ENCODE data around the gene NFATC2. TPM values are rescaled to one million over a fixed set of nuclear protein-coding genes. Genes with fewer than 3 reads are reported as not detected.

NFATC2 gene
- total RNA-seq, 1 experiment from 2014 or later: 5.0 TPM

DNA sequence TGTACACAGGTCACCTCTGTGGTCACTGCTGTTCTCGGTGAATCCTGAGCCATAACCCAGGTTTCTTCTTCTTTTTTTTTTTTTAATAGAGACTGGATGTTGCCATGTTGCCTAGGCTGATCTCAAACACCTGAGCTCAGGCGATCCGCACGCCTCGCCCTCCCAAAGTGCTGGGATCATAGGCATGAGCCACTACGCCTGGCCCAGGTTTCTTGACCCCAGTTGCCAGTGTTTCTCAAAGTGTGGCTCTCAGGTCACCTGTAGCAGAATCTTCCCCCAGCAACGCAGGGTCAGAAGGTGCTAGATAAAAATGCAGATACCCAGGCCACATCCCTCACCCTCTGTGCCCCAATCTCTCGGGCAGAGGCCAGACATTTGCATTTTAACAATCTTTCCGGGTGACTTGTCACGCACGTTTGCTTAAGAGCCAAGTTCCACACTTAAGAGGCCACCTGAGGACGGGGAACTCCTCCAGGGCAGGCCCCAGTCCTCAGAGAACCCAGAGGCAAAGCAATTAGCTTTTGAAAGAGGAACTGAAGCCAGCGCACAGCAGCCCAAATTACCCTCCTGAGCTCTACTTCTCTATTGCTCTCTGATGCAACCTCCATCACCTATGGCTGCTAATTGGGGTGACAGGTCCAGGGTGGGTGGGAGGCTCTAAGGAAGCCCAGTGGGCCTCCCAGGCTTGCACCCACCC is 81.8 kb downstream of the NFATC2 start:
- no peak overlapping the region for H3K4me3 ChIP-seq (replicated peaks in 1 of 2; ENCODE audit: low read depth in 1 of 2, low read length in 2 of 2)
- no peak for DNase-seq (ENCODE audit: low read depth, low spot score)
- ChIA-PET POLR2A (no interaction called here), CTCF (no interaction called here), RAD21 (ENCODE audit: low non-redundant PET in 1 of 2, low total read pairs in 2 of 2, uncharacterized antibody in 2 of 2, unreplicated experiment in 2 of 2) (no interaction called here)
- H3K36me3 ChIP-seq (ENCODE audit: control insufficient read depth in 1 of 2, insufficient read depth in 2 of 2, low read length in 2 of 2): no peaks in the 10 kb centered on the region
- H3K79me2 ChIP-seq (ENCODE audit: insufficient read depth, low read length): no peaks in the 10 kb centered on the region
- no peak overlapping the region for H3K9ac ChIP-seq (ENCODE audit: low read length)
- peaks cover 18 to 23% of the 10 kb centered on the region in 2 experiments for H3K4me1 ChIP-seq (ENCODE audit: control insufficient read depth in 1 of 2, insufficient read depth in 2 of 2, low read length in 2 of 2)
- no peak overlapping the region for H2AFZ ChIP-seq (ENCODE audit: low read depth, low read length, poor library complexity, severe bottlenecking)
- H3K9me3 ChIP-seq (ENCODE audit: control insufficient read depth in 1 of 2, insufficient read depth in 1 of 2, low read depth in 1 of 2, low read length in 2 of 2): no peaks in the 10 kb centered on the region
- no TSS peak for BruUV-seq (replicated peaks)
- ATAC-seq: no peak
- H3K27ac ChIP-seq (ENCODE audit: low read depth, low read length): no peak overlapping the region
- no peak overlapping the region for H3K4me2 ChIP-seq (ENCODE audit: low read length)
- H3K9me2 ChIP-seq (ENCODE audit: insufficient read depth): no peaks in the 10 kb centered on the region
- intact Hi-C loops (cut with micrococcal nuclease): no loop called here
- TF ChIP-seq ZNF274 (IDR thresholded peaks at IDR 0.05; ENCODE audit: low read depth, low read length): no peak
- TF ChIP-seq POLR2AphosphoS5 (IDR thresholded peaks at IDR 0.05; ENCODE audit: low read depth, low read length): no peak
- TF ChIP-seq CBX3 (IDR thresholded peaks at IDR 0.05; ENCODE audit: low read depth): no peak
- TF ChIP-seq CEBPB (IDR thresholded peaks at IDR 0.05; ENCODE audit: low read depth): no peak
- no peak for TF ChIP-seq YY1 (IDR thresholded peaks at IDR 0.05; ENCODE audit: extremely low read depth, insufficient replicate concordance, low read depth, low read length)
- TF ChIP-seq SP1 (IDR thresholded peaks at IDR 0.05; ENCODE audit: low read depth): no peak
- TF ChIP-seq, protein P1, sequence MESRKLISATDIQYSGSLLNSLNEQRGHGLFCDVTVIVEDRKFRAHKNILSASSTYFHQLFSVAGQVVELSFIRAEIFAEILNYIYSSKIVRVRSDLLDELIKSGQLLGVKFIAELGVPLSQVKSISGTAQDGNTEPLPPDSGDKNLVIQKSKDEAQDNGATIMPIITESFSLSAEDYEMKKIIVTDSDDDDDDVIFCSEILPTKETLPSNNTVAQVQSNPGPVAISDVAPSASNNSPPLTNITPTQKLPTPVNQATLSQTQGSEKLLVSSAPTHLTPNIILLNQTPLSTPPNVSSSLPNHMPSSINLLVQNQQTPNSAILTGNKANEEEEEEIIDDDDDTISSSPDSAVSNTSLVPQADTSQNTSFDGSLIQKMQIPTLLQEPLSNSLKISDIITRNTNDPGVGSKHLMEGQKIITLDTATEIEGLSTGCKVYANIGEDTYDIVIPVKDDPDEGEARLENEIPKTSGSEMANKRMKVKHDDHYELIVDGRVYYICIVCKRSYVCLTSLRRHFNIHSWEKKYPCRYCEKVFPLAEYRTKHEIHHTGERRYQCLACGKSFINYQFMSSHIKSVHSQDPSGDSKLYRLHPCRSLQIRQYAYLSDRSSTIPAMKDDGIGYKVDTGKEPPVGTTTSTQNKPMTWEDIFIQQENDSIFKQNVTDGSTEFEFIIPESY (IDR thresholded peaks at IDR 0.05; ENCODE audit: extremely low read depth, insufficient replicate concordance, low read length): no peak
- H4K20me1 ChIP-seq (ENCODE audit: insufficient read depth): no peaks in the 10 kb centered on the region
- no peaks in the 10 kb centered on the region for H3K27me3 ChIP-seq (ENCODE audit: insufficient read depth, low read length)

DNA sequence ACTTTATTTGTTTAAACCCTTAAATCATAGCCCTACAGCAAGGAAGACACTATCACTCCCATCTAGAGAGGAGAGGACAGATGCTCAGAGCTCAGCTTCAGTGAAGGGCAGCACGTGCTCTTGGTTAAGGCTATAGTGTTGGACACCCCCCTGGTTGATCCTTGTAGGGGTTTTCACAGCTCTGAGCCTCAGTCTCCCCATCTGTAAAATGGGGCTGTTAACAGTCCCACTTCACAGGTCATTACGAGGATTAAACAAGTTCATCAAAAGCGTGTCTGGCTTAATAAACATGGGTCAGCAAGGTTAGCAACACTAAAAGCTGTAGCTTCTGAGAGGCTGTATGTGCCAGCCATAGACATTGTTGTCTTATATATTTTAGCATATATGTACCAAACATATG is 82.4 kb downstream of the NFATC2 start:
- Histone ChIP-seq H3K4me2 (ENCODE audit: low read length) (no peak overlapping the region), H3K36me3 (ENCODE audit: control insufficient read depth in 1 of 2, insufficient read depth in 2 of 2, low read length in 2 of 2) (no peaks in the 10 kb centered on the region), H3K9me3 (ENCODE audit: control insufficient read depth in 1 of 2, insufficient read depth in 1 of 2, low read depth in 1 of 2, low read length in 2 of 2) (no peaks in the 10 kb centered on the region), H3K27me3 (ENCODE audit: insufficient read depth, low read length) (no peaks in the 10 kb centered on the region), H3K27ac (ENCODE audit: low read depth, low read length) (no peak overlapping the region), H3K4me3 (replicated peaks in 1 of 2; ENCODE audit: low read depth in 1 of 2, low read length in 2 of 2) (no peak overlapping the region), H3K9me2 (ENCODE audit: insufficient read depth) (no peaks in the 10 kb centered on the region), H4K20me1 (ENCODE audit: insufficient read depth) (no peaks in the 10 kb centered on the region), H3K4me1 (ENCODE audit: control insufficient read depth in 1 of 2, insufficient read depth in 2 of 2, low read length in 2 of 2) (peaks cover 18 to 23% of the 10 kb centered on the region in 2 experiments), H2AFZ (ENCODE audit: low read depth, low read length, poor library complexity, severe bottlenecking) (no peak overlapping the region), H3K9ac (ENCODE audit: low read length) (no peak overlapping the region), H3K79me2 (ENCODE audit: insufficient read depth, low read length) (no peaks in the 10 kb centered on the region)
- no peak for DNase-seq (ENCODE audit: low read depth, low spot score)
- ChIA-PET POLR2A (no interaction called here), RAD21 (ENCODE audit: low non-redundant PET in 1 of 2, low total read pairs in 2 of 2, uncharacterized antibody in 2 of 2, unreplicated experiment in 2 of 2) (no interaction called here), CTCF (no interaction called here)
- intact Hi-C loops (cut with micrococcal nuclease): no loop called here
- no peak for ATAC-seq
- BruUV-seq (replicated peaks): no TSS peak
- TF ChIP-seq JUND (IDR thresholded peaks at IDR 0.05) (no peak), EZH2 (IDR thresholded peaks at IDR 0.05) (no peak), SIN3A (IDR thresholded peaks at IDR 0.05; ENCODE audit: low read depth) (no peak), CBX3 (IDR thresholded peaks at IDR 0.05; ENCODE audit: low read depth) (no peak), ZNF274 (IDR thresholded peaks at IDR 0.05; ENCODE audit: low read depth, low read length) (no peak), EZH2phosphoT487 (IDR thresholded peaks at IDR 0.05; ENCODE audit: borderline replicate concordance) (no peak), POLR2AphosphoS5 (IDR thresholded peaks at IDR 0.05; ENCODE audit: low read depth, low read length) (no peak)
- TF ChIP-seq, protein P2, sequence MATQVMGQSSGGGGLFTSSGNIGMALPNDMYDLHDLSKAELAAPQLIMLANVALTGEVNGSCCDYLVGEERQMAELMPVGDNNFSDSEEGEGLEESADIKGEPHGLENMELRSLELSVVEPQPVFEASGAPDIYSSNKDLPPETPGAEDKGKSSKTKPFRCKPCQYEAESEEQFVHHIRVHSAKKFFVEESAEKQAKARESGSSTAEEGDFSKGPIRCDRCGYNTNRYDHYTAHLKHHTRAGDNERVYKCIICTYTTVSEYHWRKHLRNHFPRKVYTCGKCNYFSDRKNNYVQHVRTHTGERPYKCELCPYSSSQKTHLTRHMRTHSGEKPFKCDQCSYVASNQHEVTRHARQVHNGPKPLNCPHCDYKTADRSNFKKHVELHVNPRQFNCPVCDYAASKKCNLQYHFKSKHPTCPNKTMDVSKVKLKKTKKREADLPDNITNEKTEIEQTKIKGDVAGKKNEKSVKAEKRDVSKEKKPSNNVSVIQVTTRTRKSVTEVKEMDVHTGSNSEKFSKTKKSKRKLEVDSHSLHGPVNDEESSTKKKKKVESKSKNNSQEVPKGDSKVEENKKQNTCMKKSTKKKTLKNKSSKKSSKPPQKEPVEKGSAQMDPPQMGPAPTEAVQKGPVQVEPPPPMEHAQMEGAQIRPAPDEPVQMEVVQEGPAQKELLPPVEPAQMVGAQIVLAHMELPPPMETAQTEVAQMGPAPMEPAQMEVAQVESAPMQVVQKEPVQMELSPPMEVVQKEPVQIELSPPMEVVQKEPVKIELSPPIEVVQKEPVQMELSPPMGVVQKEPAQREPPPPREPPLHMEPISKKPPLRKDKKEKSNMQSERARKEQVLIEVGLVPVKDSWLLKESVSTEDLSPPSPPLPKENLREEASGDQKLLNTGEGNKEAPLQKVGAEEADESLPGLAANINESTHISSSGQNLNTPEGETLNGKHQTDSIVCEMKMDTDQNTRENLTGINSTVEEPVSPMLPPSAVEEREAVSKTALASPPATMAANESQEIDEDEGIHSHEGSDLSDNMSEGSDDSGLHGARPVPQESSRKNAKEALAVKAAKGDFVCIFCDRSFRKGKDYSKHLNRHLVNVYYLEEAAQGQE (IDR thresholded peaks at IDR 0.05; ENCODE audit: low read depth): no peak

Measured in HCT116 (cell line).